Nephron (organoid): Measurements from ENCODE around the gene RPN1.
"Not testable (repeated sequence)": the region's sequence is repeated elsewhere in the genome, so short reads cannot be mapped to it uniquely, and the experiment has no call there.

Source experiments
- H3K27ac Mint-ChIP-seq, 3 experiments: 2 replicates each; pipeline ENCODE4 v1.8.0; 2020; ENCODE audit warnings: mixed read lengths in 3 of 3, mild to moderate bottlenecking in 2 of 3, moderate library complexity in 1 of 3
- H3K27me3 Mint-ChIP-seq: 2 replicates; pipeline ENCODE4 v1.8.0; 2021; ENCODE audit warnings: low read depth, mild to moderate bottlenecking, moderate library complexity, mixed read lengths
- H3K36me3 Mint-ChIP-seq: 2 replicates; pipeline ENCODE4 v1.8.0; 2020; ENCODE audit warnings: low read depth, mixed read lengths
- H3K4me1 Mint-ChIP-seq: 2 replicates; pipeline ENCODE4 v1.8.0; 2020; ENCODE audit warnings: mixed read lengths
- H3K4me3 Mint-ChIP-seq, 3 experiments: 2 replicates each; pipeline ENCODE4 v1.8.0; 2020; ENCODE audit warnings: mild to moderate bottlenecking in 3 of 3, mixed read lengths in 3 of 3, moderate library complexity in 2 of 3
- H3K9me3 Mint-ChIP-seq: 2 replicates; pipeline ENCODE4 v1.8.0; 2020; ENCODE audit warnings: mixed read lengths
- CTCF ChIP-seq, 3 experiments: fragments of 200-600 bp; sonication (generic); IDR thresholded peaks; one replicate each; pipeline ENCODE4 v1.5.0; 2021; ENCODE audit warnings: antibody characterized with exemption in 3 of 3; ENCODE audit not compliant: unreplicated experiment in 3 of 3

Gene RPN1

GRCh38 chr3:128655531-128655930 lies 4.9 kb upstream of the RPN1 start:
- TF ChIP-seq CTCF (IDR thresholded peaks at IDR 0.05; ENCODE audit: unreplicated experiment in 3 of 3): no peak
- peak overlapping the region in 2 of 3 experiments; percentile 39 to 59 for H3K4me3 Mint-ChIP-seq
- no peak overlapping the region for H3K27ac Mint-ChIP-seq
- no peaks in the 10 kb centered on the region for H3K4me1 Mint-ChIP-seq
- no peaks in the 10 kb centered on the region for H3K9me3 Mint-ChIP-seq
- no peaks in the 10 kb centered on the region for H3K36me3 Mint-ChIP-seq
- peaks cover 3% of the 10 kb centered on the region for H3K27me3 Mint-ChIP-seq

DNA sequence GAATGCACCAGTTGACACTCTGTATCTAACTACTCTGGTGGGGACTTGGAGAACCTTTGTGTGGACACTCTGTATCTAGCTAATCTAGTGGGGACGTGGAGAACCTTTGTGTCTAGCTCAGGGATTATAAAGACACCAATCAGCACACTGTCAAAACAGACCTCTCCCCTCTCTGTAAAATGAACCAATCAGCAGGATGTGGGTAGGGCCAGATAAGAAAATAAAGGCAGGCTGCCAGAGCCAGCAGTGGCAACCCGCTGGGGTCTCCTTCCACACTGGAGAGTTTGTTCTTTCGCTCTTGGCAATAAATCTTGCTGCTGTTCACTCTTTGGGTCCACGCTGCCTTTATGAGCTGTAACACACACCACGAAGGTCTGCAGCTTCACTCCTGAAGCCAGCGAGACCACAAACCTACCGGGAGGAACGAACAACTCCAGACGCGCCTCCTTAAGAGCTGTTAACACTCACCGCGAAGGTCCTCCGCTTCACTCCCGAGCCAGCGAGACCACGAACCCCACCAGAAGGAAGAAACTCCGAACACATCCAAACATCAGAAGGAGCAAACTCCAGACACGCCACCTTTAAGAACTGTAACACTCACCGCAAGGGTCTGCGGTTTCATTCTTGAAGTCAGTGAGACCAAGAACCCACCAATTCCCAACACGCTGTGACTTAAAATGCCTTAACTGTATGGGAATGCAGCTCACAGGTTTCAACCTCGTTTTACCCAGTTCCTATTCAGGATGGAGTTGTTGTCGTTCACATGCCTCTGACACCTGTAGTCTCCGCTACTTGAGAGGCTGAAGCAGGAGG lies 3.6 kb upstream of the RPN1 start:
- peak overlapping the region in 2 of 3 experiments; percentile 40 to 49 for H3K4me3 Mint-ChIP-seq
- not testable (repeated sequence) for H3K9me3 Mint-ChIP-seq, H3K27me3 Mint-ChIP-seq, H3K4me1 Mint-ChIP-seq, H3K36me3 Mint-ChIP-seq
- peak overlapping the region in 1 of 3 experiments; percentile 11 for H3K27ac Mint-ChIP-seq

GRCh38 chr3:128653383-128653992 lies 2.9 kb upstream of the RPN1 start:
- H3K36me3 Mint-ChIP-seq, H3K9me3 Mint-ChIP-seq, H3K27ac Mint-ChIP-seq, H3K27me3 Mint-ChIP-seq, H3K4me3 Mint-ChIP-seq: not testable (repeated sequence)
- peaks cover 11% of the 10 kb centered on the region for H3K4me1 Mint-ChIP-seq

- Mint-ChIP-seq H3K36me3 (peaks cover 8% of the 10 kb centered on the region), H3K4me1 (peaks cover 13% of the 10 kb centered on the region), H3K4me3 (peak overlapping the region; percentile 88 to 93 (median 90)), H3K27me3 (peaks cover 1% of the 10 kb centered on the region), H3K9me3 (no peaks in the 10 kb centered on the region), H3K27ac (peak overlapping the region; percentile 78 to 94 (median 92))
- TF ChIP-seq CTCF (IDR thresholded peaks at IDR 0.05; ENCODE audit: unreplicated experiment in 3 of 3): no peak
Measured at GRCh38 chr3:128648940-128649663, 1.5 kb downstream of the RPN1 start.

DNA sequence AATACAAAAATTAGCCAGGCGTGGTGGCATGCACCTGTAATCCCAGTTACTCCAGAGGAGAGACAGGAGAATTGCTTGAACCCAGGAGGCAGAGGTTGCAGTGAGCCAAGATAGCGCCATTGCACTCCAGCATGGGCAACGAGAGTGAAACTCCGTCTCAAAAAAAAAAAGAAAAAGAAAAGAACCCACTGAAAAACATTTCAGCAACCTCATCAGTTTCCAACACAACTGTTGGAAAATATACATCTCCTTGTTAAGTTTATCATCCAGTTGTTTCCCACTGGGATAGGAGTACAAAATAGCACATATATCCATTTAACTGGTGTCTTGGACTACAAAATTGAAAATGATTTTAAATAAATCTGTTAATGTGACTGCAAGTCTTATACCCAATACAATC lies 2.2 kb downstream of the RPN1 start:
- Mint-ChIP-seq H3K27me3 (no peaks in the 10 kb centered on the region), H3K4me1 (peaks cover 13% of the 10 kb centered on the region), H3K27ac (peak overlapping the region in 2 of 3 experiments; percentile 92 to 94), H3K36me3 (peaks cover 12% of the 10 kb centered on the region), H3K9me3 (no peaks in the 10 kb centered on the region), H3K4me3 (peak overlapping the region; percentile 88 to 93 (median 90))
- no peak for TF ChIP-seq CTCF (IDR thresholded peaks at IDR 0.05; ENCODE audit: unreplicated experiment in 3 of 3)

GRCh38 chr3:128647307-128647706 lies 3.3 kb downstream of the RPN1 start:
- no peak overlapping the region for H3K27ac Mint-ChIP-seq
- H3K9me3 Mint-ChIP-seq: no peaks in the 10 kb centered on the region
- peaks cover 13% of the 10 kb centered on the region for H3K4me1 Mint-ChIP-seq
- peak overlapping the region; percentile 27 to 47 (median 45) for H3K4me3 Mint-ChIP-seq
- no peak for TF ChIP-seq CTCF (IDR thresholded peaks at IDR 0.05; ENCODE audit: unreplicated experiment in 3 of 3)
- no peaks in the 10 kb centered on the region for H3K27me3 Mint-ChIP-seq
- H3K36me3 Mint-ChIP-seq: peaks cover 17% of the 10 kb centered on the region
